ENCODE data around the gene SRPRB. TPM values are rescaled to one million over a fixed set of nuclear protein-coding genes. Genes with fewer than 3 reads are reported as not detected.

Gene SRPRB
- polyA plus RNA-seq, 1 donor: 57.7 TPM

- no peak for DNase-seq
Observed at GRCh38 chr3:133840767-133841166, 35.2 kb downstream of the SRPRB start.

DNA sequence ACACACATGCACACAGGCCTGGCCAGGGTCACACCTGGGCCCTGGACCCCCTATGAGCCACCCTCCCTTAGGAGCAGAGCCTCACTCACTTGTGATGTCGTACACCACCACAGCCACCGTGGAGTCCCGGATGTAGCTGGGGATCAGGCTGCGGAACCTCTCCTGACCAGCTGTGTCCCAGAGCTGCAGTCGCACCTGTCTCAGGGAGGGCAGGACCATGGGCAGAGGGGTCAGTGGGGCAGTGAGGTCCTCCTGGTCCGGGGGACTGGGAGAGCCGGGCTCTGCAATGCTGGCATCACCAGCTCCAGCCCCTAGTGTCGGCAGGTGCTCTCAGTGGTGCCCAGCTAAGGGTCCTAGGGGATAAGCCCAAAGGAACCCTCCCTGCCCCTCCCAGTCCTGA is 35.6 kb downstream of the SRPRB start:
- DNase-seq: no peak

DNA sequence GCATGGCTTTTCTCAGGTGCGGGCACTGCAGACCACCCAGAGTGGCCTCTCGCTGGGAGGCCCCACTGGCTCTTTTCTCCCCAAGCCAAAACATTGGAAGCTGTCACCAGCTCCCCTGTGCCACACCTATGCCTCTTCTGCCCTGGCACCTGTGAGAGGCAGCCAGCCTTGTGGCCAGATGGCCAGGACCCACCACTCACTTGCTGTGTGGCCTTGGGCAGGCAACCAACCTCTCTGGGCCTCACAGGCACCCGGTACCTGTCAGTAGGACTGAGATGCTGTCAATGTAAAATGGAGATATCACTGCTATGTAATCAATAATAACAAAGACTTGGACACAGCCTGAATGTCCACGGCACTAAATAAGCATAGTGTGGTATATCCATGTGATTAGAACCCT is 36.5 kb downstream of the SRPRB start:
- no peak for DNase-seq

DNA sequence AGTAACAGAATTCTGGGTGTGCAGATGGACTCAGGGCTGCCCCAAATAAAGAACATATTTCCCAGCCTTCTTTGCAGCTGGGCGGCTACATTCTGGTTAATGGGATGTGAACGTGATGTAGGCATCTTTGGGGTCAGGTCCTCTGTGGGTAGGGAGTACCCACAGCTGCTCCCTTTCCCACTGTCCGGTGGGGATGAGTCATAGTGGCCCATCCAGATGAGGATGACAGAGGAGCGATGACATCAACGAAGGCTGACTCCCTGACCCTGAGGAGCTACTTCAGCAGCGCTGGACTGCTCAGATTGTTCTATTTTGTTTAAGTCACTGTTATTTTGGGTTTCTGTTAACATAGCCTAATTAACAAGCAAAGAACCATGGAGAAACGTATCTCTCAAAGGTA is 38.0 kb downstream of the SRPRB start:
- no peak for DNase-seq

- no peak for DNase-seq
Observed at GRCh38 chr3:133845127-133845526, 39.5 kb downstream of the SRPRB start.

GRCh38 chr3:133849346-133849745 is 43.7 kb downstream of the SRPRB start:
- DNase-seq: no peak

DNA sequence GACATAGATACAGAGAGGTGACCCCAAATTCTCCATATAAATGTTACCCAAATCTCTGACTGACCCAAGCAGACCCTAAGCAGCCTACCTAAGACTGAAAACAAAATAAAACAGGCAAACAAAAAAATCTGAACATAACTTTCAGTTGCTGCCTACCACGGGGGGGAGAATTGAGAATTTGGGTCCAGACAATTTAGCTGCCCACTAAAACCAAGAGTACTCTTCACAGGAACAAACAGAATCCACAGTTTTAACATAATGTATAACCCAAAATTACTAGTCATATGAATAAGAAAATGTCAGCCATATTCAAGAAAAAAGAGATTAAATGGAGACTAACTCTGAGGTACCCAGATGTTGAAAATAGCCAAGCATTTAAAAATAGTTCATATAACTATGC is 44.4 kb downstream of the SRPRB start:
- no peak for DNase-seq

GRCh38 chr3:133851266-133851906 is 45.8 kb downstream of the SRPRB start:
- no peak for DNase-seq

- no peak for DNase-seq
Observed at GRCh38 chr3:133851931-133852330, 46.3 kb downstream of the SRPRB start.

DNA sequence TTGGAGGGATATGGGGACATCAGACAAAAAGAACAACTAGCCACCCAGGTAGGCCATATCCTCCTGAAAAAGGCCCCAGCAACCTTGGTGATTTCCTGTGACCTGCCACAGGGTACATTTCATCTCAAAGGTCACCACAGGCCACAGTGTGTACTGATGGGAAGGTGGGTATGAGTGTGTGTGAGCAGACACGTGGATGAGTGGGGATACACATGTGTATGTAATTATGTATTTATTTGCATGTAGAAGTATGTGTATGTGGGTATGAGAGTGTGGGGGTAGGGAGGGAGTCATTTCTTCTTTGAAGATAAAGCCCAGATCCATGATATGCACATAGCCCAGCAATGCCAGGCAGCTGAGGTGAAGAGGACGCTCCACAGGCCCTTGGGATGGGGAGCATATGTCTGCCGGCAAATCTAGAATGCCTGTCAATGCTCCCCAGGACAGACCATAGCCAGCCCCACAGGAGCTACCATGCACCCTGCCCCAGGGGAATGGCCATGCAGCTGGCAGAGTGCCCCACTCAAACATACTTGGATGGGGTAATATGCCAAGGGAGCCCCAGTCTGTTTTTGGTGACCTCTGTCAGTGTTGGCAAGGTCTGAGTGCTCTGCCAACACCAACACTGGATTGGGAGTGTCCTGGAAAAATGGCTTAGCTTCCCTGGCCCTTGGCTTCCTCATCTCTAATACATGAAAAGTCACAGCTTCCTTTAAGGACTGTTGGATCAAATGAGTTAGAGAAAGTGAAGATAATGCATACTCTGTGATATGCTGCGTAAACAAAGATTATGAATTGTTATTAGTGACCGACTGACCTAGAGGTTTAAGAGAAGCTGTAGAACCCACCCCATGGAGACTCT is 47.7 kb downstream of the SRPRB start:
- DNase-seq: no peak

DNA sequence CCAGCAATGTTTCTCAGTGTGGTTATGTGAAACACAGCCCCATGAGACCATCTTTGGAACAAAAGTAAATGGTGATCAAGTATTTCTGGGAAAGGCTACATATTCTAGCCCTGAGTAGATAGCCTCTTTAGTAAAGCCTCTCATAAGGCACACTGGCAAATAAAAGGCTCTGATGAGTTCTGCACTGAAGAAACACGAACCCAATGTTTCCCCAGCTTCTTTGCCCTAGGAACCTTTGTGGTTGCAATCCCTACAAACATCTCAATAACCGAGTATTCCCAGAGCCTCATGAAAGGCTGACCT is 48.3 kb downstream of the SRPRB start:
- no peak for DNase-seq

GRCh38 chr3:133854264-133855001 is 48.8 kb downstream of the SRPRB start:
- no peak for DNase-seq

DNA sequence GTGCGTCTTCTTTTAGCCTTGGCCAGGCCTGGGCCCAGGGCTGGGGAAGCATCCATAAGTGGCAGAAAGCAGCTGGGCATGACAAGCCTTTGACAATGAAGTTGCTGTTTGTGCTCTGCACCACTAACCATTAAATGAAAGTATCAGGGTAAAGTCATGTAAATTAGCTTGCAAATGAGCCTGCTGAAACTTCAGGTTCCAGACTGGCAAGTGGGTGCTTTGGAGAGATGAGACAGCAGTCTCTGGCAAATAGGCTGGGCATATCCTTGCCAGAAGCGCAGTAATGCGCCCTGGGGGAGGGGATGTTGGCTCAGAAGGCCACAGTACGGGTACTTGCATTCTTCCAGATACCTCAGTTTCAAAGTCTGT is 49.4 kb downstream of the SRPRB start:
- DNase-seq: no peak

- no peak for DNase-seq
Observed at GRCh38 chr3:133855772-133856171, 50.2 kb downstream of the SRPRB start.

GRCh38 chr3:133856316-133856715 is 50.7 kb downstream of the SRPRB start:
- no peak for DNase-seq

DNA sequence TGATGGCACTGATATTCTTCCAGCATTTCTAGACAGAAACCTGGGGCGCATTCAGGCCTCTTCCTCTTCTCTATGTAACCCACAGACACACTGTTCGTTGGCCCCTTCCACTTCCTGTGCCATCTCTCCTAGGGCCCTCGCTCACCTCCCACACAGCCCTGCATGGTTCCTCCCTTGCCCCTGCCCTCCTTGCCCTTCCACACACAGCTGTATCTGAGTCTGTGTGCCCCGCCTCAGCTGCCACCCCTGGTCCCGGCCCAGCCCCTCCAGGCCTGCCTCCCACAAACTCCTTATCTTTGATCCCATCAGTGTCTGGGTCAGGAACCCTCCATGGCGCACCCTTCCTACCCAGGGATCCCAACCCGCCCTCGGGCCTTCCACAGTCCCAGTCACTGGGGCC is 52.2 kb downstream of the SRPRB start:
- no peak for DNase-seq

DNA sequence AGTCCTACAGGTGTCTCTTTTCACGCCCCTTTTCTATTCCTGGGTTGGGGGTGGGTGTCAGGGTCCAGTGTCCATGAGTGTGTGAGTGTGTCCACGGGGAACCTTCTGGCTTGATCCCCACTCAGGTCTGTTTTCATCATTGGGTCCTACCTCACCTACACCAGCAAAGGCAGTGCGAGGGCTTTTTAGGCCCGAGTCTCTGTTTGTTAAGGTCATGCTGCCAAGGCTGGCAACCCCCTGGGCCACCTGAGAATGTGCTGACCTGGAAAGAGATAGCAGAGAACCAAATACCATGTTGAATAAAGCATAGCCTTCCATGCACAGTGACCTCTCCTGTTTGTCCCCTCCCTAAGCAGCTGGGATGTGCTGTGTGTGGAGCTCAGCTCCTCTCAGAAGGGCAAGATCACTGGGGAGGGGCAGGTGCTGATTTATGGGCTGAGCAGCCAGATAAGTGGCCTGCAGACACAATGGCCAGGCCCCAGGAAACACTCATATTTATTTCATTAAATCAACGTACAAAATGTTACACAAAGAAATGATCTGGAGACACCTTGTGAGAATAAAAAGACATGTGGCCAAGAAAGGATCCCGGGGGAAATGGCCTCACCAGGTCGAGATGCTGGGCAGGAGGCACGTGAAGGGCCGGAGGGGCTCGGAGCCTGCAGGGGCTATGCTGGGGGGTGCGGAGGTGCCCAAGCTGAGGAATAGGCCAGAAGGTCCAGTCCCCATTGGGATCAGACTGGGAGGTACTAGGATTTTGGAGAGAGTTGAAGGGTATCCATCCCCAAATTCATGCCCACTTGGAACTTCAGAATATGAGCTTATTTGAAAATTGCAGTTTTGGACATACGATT is 54.0 kb downstream of the SRPRB start:
- no peak for DNase-seq

DNA sequence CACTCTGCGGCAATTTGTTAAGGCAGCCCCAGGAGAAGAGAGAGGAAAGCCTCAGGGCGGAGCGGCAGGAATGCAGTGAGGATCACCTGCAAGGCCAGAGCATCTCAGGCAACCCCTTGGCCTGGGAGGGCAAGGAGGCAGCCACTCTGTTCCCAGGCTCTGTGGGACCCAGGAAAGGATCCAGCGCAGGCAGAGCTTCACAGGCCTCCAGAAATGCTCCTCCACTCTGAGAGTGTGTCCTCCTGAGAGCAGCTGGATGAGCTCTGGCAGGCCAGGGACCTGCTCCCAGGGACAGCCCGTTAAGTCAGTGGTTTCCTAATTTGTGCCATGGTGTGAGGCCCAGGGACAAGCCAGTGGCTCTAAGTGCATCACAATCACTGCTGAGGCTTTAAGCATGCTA is 54.9 kb downstream of the SRPRB start:
- DNase-seq: no peak

DNA sequence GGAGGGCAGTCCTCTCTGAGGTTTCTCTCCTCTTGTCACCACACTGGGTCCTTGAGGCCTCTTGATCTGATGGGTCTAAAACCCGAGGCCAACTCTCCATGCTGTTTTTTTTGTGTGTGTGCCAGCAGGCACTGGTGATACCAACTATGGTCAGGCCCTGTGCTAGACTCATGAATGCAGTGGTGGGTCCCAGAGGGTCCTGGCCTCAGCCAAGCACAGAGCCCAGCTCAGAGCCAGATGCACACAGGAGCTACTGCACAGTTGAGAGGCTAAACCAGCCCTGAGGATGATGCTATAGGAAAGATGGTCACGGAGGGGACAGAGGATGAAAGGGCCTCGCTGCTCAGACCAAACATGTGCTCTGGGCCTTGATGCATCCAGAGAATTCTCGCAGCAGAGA is 56.5 kb downstream of the SRPRB start:
- DNase-seq: no peak

- DNase-seq: no peak
Observed at GRCh38 chr3:133863911-133864310, 58.3 kb downstream of the SRPRB start.

DNA sequence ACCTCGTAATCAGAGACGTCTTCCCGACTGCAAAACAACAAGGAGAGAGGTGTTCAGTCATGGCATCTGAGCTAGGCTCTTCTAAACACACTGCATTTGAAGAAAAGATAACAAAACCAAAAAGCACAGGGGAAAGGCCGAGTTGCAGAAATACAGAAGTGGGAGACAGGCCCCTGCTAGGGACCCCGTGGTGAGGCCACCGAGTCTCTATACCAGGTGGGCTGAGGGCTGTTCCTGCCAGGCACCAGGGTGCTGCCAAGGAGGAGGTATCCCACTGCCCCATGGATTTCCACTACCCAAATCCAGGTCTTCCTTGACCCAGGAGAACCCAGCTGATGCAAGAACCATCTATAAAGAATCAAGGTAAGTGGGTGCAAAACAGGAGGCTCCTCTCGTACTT is 59.0 kb downstream of the SRPRB start:
- DNase-seq: no peak

DNA sequence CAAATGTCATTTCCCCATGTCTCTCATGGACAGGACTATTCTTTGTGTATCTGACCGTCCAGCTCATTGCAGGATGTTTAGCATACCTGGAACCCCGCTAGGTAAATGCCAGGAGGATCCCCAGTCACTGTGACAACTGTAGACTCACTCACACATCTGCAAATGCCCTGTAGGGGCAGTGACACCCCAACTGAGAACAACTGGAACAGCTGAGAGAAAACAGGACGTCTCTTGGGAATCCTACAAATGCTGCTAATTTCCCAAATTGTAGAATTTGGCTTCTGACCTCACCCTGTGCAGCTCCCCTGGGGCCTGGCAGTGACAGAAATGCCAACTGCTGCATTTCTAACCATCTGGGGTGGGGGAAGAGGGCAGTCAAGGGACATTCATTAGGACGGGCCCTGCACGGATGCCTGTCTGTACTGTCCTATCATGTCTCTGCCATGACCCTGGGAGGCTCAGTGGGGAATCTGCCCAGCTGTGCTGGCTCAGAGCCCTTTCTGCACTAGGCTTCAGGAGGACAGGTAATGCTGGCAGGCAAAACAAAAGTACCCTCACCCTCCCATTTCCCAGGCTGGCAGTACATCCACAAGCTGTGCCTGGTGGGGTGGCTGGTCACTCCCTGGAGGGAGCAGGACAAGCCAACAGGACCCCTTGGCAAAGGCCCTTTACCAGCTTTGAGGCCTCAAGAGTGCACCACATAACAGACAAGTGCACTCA is 59.7 kb downstream of the SRPRB start:
- no peak for DNase-seq
